Neural progenitor cell (in vitro differentiated cells): ENCODE results near the gene CASK. TPM values are rescaled to one million over a fixed set of nuclear protein-coding genes. Genes with fewer than 3 reads are reported as not detected.

ENCODE experiments used
- DNase-seq: peaks from one replicate; pipeline ENCODE4 v3.0.0-alpha.2; 2016; ENCODE audit warnings: low spot score
- H2AFZ ChIP-seq: fragments of 200-600 bp; sonication (generic); replicated peaks from 2 replicates; pipeline ENCODE4 v1.6.1; 2016; ENCODE audit warnings: antibody characterized with exemption
- H3F3A ChIP-seq: fragments of 200-600 bp; sonication (generic); 2 replicates; pipeline ENCODE4 v1.6.1; 2016; ENCODE audit warnings: antibody characterized with exemption, low read depth
- H3K27ac ChIP-seq: fragments of 200-600 bp; sonication (generic); 2 replicates; pipeline ENCODE4 v1.5.1; 2016; ENCODE audit warnings: mild to moderate bottlenecking
- H3K27me3 ChIP-seq: fragments of 200-600 bp; sonication (generic); 2 replicates; pipeline ENCODE4 v1.6.1; 2016; ENCODE audit warnings: mild to moderate bottlenecking, moderate library complexity
- H3K36me3 ChIP-seq: fragments of 200-600 bp; sonication (generic); 2 replicates; pipeline ENCODE4 v1.5.1; 2016
- H3K4me1 ChIP-seq: fragments of 200-600 bp; sonication (generic); 2 replicates; pipeline ENCODE4 v1.6.1; 2016; ENCODE audit warnings: mixed run types
- H3K4me2 ChIP-seq: fragments of 200-600 bp; sonication (generic); 2 replicates; pipeline ENCODE4 v1.6.1; 2016
- H3K4me3 ChIP-seq: fragments of 200-600 bp; sonication (generic); 2 replicates; pipeline ENCODE4 v1.5.1; 2016
- H3K79me2 ChIP-seq: fragments of 200-600 bp; sonication (generic); 2 replicates; pipeline ENCODE4 v1.6.1; 2016; ENCODE audit warnings: low read depth
- H3K9ac ChIP-seq: fragments of 200-600 bp; sonication (generic); 2 replicates; pipeline ENCODE4 v1.6.1; 2016
- H3K9me3 ChIP-seq: fragments of 200-600 bp; sonication (generic); 2 replicates; pipeline ENCODE4 v1.5.1; 2016; ENCODE audit warnings: low read depth
- H4K20me1 ChIP-seq: fragments of 200-600 bp; sonication (generic); 2 replicates; pipeline ENCODE4 v1.6.1; 2016; ENCODE audit warnings: low read depth
- H3K27ac Mint-ChIP-seq: 3 replicates; pipeline ENCODE4 v1.8.0; 2021; ENCODE audit warnings: mixed read lengths
- H3K27me3 Mint-ChIP-seq: 2 replicates; pipeline ENCODE4 v1.8.0; 2022; ENCODE audit warnings: low read depth, mild to moderate bottlenecking, inconsistent platforms, moderate library complexity, mixed read lengths; ENCODE audit not compliant: insufficient read depth
- H3K36me3 Mint-ChIP-seq: 3 replicates; pipeline ENCODE4 v1.8.0; 2021; ENCODE audit warnings: mixed read lengths
- H3K4me1 Mint-ChIP-seq: 3 replicates; pipeline ENCODE4 v1.8.0; 2021; ENCODE audit warnings: mixed read lengths
- H3K4me3 Mint-ChIP-seq: 3 replicates; pipeline ENCODE4 v1.8.0; 2021; ENCODE audit warnings: mild to moderate bottlenecking, moderate library complexity, mixed read lengths
- H3K9me3 Mint-ChIP-seq: 3 replicates; pipeline ENCODE4 v1.8.0; 2020; ENCODE audit warnings: mixed read lengths
- EZH2 ChIP-seq: fragments of 200-600 bp; sonication (generic); IDR thresholded peaks from 2 replicates; pipeline ENCODE4 v1.6.1; 2017; ENCODE audit warnings: antibody characterized with exemption, mild to moderate bottlenecking, moderate library complexity
- EZH2phosphoT487 ChIP-seq: fragments of 200-600 bp; sonication (generic); IDR thresholded peaks from 2 replicates; pipeline ENCODE4 v1.6.1; 2017; ENCODE audit warnings: antibody characterized with exemption
- total RNA-seq: library from RNA; depleted of rRNA; stranded (reverse); fragments of >200 nt; gene quantifications from 2 replicates; pipeline ENCODE4 v1.2.3, GENCODE V29; 2015; ENCODE audit warnings: low replicate concordance
- TF ChIP-seq, protein P1 (sequence below): fragments of 200-600 bp; sonication (generic); IDR thresholded peaks from 2 replicates; pipeline ENCODE4 v1.5.1; 2017; ENCODE audit warnings: antibody characterized with exemption, mild to moderate bottlenecking

CASK gene
- total RNA-seq, 1 donor from 2014 or later: 85.4 TPM

DNA sequence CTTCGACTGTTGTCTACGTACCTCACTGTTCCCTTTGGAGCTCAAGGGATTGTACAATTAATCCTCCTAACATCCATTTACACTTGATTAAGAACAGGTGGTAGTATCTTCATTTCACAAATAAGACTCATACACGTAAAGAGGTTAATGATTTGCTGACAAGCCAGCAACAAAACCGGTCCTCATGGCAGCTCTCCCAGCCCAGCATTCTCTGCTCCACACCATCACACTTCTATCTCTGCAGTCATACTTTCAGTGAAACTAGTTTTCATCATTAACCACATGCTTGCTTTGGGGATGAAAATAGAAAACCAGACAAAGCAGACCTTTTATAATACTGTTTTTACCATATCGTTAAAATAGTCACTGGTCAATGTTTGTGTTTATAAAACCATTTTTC, 28.7 kb upstream of the CASK start:
- no peaks in the 10 kb centered on the region for H3K36me3 Mint-ChIP-seq
- no peaks in the 10 kb centered on the region for H3K9me3 Mint-ChIP-seq
- H3K4me1 Mint-ChIP-seq: peaks cover 4% of the 10 kb centered on the region
- H3K79me2 ChIP-seq: no peaks in the 10 kb centered on the region
- TF ChIP-seq EZH2: no peak
- TF ChIP-seq EZH2phosphoT487: no peak
- TF ChIP-seq, protein P1, sequence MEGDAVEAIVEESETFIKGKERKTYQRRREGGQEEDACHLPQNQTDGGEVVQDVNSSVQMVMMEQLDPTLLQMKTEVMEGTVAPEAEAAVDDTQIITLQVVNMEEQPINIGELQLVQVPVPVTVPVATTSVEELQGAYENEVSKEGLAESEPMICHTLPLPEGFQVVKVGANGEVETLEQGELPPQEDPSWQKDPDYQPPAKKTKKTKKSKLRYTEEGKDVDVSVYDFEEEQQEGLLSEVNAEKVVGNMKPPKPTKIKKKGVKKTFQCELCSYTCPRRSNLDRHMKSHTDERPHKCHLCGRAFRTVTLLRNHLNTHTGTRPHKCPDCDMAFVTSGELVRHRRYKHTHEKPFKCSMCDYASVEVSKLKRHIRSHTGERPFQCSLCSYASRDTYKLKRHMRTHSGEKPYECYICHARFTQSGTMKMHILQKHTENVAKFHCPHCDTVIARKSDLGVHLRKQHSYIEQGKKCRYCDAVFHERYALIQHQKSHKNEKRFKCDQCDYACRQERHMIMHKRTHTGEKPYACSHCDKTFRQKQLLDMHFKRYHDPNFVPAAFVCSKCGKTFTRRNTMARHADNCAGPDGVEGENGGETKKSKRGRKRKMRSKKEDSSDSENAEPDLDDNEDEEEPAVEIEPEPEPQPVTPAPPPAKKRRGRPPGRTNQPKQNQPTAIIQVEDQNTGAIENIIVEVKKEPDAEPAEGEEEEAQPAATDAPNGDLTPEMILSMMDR: no peak
- H3K36me3 ChIP-seq: no peaks in the 10 kb centered on the region
- no peak overlapping the region for H3K27ac Mint-ChIP-seq
- H3K9me3 ChIP-seq: no peaks in the 10 kb centered on the region
- H3K4me3 Mint-ChIP-seq: no peak overlapping the region
- no peak overlapping the region for H2AFZ ChIP-seq
- no peak overlapping the region for H3K4me3 ChIP-seq
- no peak overlapping the region for H3K9ac ChIP-seq
- H3K27me3 Mint-ChIP-seq: no peaks in the 10 kb centered on the region
- H3K27ac ChIP-seq: no peak overlapping the region
- no peak for DNase-seq
- peaks cover 7% of the 10 kb centered on the region for H3K4me1 ChIP-seq
- no peak overlapping the region for H3K4me2 ChIP-seq
- no peaks in the 10 kb centered on the region for H3F3A ChIP-seq
- H3K27me3 ChIP-seq: no peaks in the 10 kb centered on the region
- no peaks in the 10 kb centered on the region for H4K20me1 ChIP-seq

DNA sequence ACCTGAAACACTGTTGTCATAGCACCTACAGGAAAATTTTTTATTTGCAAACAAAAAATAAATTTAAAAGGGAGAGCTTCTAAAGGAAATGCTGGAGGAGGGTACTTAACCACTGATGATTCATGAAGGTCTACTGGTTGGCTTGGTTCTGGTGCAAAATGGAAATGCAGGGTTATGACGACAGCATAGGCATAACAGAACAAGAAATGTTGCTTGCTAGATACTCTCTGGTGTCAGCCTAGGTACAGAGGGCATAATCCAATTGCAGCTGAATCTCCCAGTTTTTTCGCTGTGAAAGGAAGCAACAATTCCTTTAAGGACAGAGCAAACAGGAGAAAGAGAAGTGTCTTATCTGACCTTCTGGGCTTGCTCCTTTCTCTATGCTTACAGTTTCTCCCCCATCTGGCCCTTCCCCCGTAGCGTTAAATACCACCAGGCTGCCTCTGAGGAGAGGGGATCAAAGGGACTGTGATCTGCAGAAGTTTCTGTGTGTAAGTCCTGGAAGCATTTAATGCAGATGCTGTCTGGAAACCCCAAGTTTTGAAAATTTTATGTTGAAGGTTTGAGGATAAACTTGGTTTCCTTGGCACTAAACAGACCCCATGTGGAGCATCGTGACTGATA, 23.7 kb upstream of the CASK start:
- H3K27me3 ChIP-seq: no peaks in the 10 kb centered on the region
- no peaks in the 10 kb centered on the region for H3K36me3 Mint-ChIP-seq
- TF ChIP-seq EZH2: no peak
- TF ChIP-seq, protein P1: no peak
- no peak for TF ChIP-seq EZH2phosphoT487
- H3K9me3 Mint-ChIP-seq: no peaks in the 10 kb centered on the region
- H3K4me1 ChIP-seq: peaks cover 24% of the 10 kb centered on the region
- no peak overlapping the region for H3K4me3 ChIP-seq
- no peaks in the 10 kb centered on the region for H4K20me1 ChIP-seq
- no peak overlapping the region for H3K4me3 Mint-ChIP-seq
- no peaks in the 10 kb centered on the region for H3K9me3 ChIP-seq
- no peaks in the 10 kb centered on the region for H3K79me2 ChIP-seq
- H3K27ac ChIP-seq: no peak overlapping the region
- no peak overlapping the region for H3K9ac ChIP-seq
- peak overlapping the region; percentile 91 for H2AFZ ChIP-seq
- no peaks in the 10 kb centered on the region for H3K27me3 Mint-ChIP-seq
- H3F3A ChIP-seq: no peaks in the 10 kb centered on the region
- no peak overlapping the region for H3K27ac Mint-ChIP-seq
- peak overlapping the region; percentile 41 for H3K4me2 ChIP-seq
- H3K4me1 Mint-ChIP-seq: peaks cover 17% of the 10 kb centered on the region
- no peaks in the 10 kb centered on the region for H3K36me3 ChIP-seq
- DNase-seq: peak; percentile 36

DNA sequence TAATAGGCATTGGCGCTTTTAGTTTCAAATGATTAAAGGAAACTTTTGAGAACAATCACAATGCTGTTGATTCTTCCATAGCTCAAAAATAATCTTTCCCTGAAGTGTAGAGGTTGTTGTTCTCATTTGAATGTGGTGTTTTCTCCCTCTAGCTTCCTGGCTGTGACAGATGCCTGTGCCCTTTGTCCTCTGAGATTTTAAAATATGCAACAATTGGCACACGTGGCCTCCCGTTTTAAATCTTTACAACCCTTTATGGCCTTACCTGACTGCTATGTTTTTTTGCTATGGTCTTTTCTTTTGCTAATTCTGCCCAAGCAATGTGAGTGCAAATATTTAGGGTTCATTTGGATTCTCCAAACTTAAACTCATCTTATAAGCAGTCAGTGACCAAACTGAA, 22.9 kb upstream of the CASK start:
- H3K9ac ChIP-seq: no peak overlapping the region
- H3K27ac ChIP-seq: no peak overlapping the region
- H3K4me1 ChIP-seq: peaks cover 24% of the 10 kb centered on the region
- H2AFZ ChIP-seq: peak overlapping the region; percentile 88
- H3K27ac Mint-ChIP-seq: peak overlapping the region; percentile 83
- no peak overlapping the region for H3K4me3 Mint-ChIP-seq
- H3K36me3 ChIP-seq: no peaks in the 10 kb centered on the region
- H3K27me3 ChIP-seq: no peaks in the 10 kb centered on the region
- no peak for DNase-seq
- H3F3A ChIP-seq: no peaks in the 10 kb centered on the region
- peaks cover 3% of the 10 kb centered on the region for H3K9me3 Mint-ChIP-seq
- H3K9me3 ChIP-seq: no peaks in the 10 kb centered on the region
- no peaks in the 10 kb centered on the region for H3K79me2 ChIP-seq
- no peak overlapping the region for H3K4me3 ChIP-seq
- TF ChIP-seq, protein P1: no peak
- no peak for TF ChIP-seq EZH2phosphoT487
- H4K20me1 ChIP-seq: no peaks in the 10 kb centered on the region
- peaks cover 17% of the 10 kb centered on the region for H3K4me1 Mint-ChIP-seq
- H3K4me2 ChIP-seq: peak overlapping the region; percentile 19
- H3K27me3 Mint-ChIP-seq: no peaks in the 10 kb centered on the region
- H3K36me3 Mint-ChIP-seq: no peaks in the 10 kb centered on the region
